Amniotic epithelial cell (primary cell): Measurements from ENCODE around the gene ZNF230.

ENCODE experiments used
- DNase-seq: peaks from one replicate; pipeline ENCODE4 v3.0.0-alpha.2; 2010; ENCODE audit warnings: low read depth

The ZNF230 gene

DNA sequence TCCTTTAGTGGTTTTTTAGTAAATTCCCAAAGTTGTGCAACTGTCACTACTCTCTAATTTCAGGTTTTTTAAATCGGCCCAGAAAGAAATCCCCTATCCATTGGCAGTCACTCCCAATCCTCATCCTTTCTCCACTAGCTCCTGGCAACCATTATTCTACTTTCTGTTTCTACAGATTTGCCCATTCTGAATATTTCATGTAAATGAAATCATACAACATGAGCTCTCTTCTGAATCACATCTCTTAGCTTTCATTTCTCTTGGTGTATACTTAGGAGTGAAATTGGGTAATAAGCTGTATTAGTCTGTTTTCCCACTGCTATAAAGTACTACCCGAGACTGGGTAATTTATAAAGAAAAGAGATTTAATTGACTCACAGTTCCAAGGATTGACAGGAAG is 39.4 kb downstream of the ZNF230 start:
- no peak for DNase-seq

GRCh38 chr19:44050740-44051649 is 48.2 kb downstream of the ZNF230 start:
- peak; percentile 2 for DNase-seq

DNA sequence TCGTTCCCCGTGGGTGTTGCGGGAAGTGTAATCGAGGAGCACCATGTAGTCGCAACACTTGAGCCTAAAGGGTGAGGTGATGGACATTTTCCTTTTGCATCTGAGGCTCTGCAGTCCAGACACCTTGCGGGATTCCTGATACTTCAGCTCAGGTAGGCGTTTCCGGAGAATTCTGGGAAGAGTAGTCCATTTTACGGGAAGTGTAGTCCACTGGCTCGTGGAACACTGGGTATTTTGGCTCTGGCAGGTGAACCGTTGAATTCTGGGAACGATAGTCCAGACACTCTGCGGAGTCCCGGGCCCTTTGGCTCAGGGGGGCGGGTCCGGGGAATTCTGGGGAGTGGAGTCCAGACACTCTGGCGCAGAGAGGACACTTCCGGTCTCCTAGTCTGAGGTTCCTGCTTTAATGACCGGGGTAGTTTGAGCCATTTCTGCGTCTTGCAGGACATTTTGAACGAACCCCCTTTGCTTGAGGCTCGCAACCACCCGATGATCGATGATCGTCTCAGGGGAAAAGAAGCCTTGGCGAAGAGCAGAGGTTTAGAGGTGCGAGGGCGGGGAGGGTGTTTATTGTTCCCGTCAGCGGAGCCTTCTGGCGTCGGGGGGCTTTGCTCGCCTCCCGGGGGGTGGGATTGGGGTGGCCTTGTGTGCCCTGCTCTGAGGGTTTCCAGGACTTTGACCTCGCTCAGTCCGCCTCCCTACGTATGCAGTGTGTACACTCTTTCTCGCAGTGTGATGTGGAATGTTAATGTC is 49.1 kb downstream of the ZNF230 start, which contains the start of gene ZNF223:
Gene ZNF223, plus strand, starts transcription at position 387 of the 753 bp plus-strand sequence. CDS start 3,141 bp downstream, outside the sequence.
- DNase-seq = peak; percentile 94

DNA sequence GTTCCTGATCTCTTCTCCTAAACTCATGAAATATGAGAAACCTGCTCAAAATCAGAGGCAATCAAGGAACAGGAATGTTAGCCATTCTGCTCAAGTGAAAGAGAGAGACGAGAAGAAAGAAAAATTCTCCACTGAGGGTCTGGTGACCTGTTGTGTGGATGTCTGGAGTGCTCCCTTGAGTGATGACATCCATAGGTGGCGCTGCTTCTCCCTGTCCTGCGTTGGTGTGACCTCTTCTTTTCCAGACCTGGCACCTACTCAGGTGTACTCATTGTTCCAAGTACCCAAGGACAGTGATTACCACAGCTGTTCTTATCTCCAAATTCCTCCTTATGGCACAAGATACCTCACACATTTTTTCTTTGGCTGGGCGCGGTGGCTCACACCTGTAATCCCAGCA is 53.1 kb downstream of the ZNF230 start:
- DNase-seq = no peak

- DNase-seq = no peak
These were observed 56.5 kb downstream of the ZNF230 start for GRCh38 chr19:44059229-44059628.

DNA sequence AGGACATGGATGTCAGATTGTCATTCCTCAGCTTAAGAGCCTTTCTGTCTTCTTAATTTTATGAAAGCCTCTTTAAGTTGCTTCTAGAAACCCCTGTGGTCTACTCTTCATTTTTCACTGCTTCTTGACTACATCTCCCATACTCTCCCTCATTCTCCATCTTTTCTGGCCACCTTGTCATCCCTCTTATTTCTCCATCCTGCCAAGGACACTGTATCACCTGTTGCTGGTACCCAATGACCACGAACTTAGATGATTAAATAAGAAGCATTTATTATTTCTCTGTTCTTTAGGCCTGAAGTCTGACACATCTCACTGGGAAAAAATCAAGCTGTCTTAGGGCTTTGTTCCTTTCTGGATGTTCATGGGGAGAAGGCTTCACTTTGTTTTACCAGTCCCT is 58.3 kb downstream of the ZNF230 start:
- DNase-seq = no peak
